NOMO-1 treated with DMSO at 0.1 percent for 48 hours (cell line): ENCODE measurements around the gene LRRC73.
"Not testable (repeated sequence)": the region's sequence is repeated elsewhere in the genome, so short reads cannot be mapped to it uniquely, and the experiment has no call there.

Source experiments
- DNase-seq: peaks from one replicate; lab custom pipeline; 2025; ENCODE audit not compliant: unreplicated experiment; lab: John Stamatoyannopoulos, UW

LRRC73 gene

DNA sequence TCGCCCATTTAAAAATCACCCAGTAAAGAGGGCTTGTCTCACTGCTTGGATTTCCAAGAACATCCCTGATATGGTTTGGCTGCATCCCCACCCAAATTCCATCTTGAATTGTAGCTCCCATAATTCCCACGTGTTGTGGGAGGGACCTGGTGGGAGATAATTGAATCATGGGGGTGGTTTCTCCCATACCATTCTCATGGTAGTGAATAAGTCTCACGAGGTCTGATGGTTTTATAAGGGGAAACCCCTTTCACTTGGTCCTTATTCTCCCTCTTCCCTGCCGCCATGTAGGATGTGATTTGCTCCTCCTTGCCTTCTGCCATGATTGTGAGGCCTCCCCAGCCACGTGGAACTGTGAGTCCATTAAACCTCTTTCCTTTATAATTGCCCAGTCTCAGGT is 42.9 kb downstream of the LRRC73 start:
- not testable (repeated sequence) for DNase-seq

- DNase-seq, result no peak
Measured at GRCh38 chr6:43465948-43466347, 44.2 kb downstream of the LRRC73 start.

DNA sequence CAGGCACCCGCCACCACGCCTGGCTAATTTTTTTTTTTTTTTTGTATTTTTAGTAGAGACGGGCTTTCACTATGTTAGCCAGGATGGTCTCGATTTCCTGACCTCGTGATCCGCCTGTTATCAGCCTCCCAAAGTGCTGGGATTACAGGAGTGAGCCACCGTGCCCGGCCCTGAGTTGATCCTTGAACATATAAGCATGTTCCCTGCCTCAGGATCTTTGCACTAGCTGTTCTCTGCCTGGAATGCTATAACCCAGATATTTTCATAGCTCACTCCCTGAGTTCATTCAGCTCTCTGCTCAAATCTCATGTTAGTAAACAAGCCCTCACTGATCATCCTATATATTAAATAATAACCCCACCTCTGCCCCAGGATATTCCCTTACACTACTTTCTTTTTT is 45.8 kb downstream of the LRRC73 start:
- no peak for DNase-seq

- DNase-seq, result no peak
Measured at GRCh38 chr6:43461936-43462335, 48.2 kb downstream of the LRRC73 start.

DNA sequence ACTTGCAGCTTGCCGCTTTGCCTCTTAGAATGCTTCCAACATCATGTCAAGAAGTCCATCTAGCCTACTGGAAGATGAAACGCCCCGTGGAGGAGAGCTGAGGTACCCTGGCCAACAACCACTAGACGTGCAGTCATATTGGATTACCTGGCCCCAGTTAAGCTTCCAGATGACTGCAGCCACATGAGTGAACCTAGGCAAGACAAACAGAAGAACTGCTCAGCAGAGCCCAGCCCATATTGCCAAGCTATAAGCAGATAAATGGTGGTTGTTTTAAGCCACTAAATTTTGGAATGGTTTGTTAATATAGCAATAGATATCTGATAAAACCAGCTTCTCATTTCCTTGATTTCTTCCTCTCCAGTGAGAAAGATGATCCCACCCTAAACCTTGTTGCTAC is 50.1 kb downstream of the LRRC73 start:
- no peak for DNase-seq

- DNase-seq, result no peak
Measured at GRCh38 chr6:43459535-43459934, 50.6 kb downstream of the LRRC73 start.

GRCh38 chr6:43458154-43458553 is 52.0 kb downstream of the LRRC73 start:
- DNase-seq, result not testable (repeated sequence)

DNA sequence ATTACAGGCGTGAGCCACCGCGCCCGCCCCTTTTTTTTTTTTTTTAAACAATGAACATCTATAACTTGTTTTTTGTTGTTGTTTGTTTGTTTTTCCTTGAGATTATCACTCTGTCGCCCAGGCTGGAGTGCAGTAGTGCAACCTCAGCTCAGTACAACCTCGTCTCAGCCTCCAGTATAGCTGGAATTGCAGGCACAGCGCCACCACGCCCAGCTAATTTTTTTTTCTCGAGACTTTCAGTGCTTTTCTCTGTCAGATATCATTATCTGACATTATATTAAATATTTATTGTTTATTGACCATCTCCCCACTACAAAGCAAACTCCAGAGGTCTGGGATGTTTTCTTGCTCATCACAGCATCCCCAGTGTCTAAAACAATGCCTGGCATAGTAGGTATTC is 52.5 kb downstream of the LRRC73 start:
- DNase-seq, result no peak
